Measurements from ENCODE around the gene CPD.

Gene CPD

GRCh38 chr17:30380643-30381339 lies 2.1 kb downstream of the CPD start:
- H2BK12ac ChIP-seq (ENCODE audit: low read length) = no peak overlapping the region
- no peak overlapping the region for H2BK5ac ChIP-seq (ENCODE audit: low read depth, low read length, poor library complexity)
- H4K12ac ChIP-seq (ENCODE audit: low read depth, low read length) = no peak overlapping the region
- H3K23ac ChIP-seq (ENCODE audit: low read length) = no peak overlapping the region
- no peaks in the 10 kb centered on the region for H3K36me3 ChIP-seq (ENCODE audit: control insufficient read depth in 1 of 2, insufficient read depth in 2 of 2, low read length in 2 of 2)
- H3K4ac ChIP-seq (ENCODE audit: low read depth, low read length) = no peak overlapping the region
- WGBS (ENCODE audit: extremely low coverage, insufficient coverage, insufficient read length) = no CpG with 5 or more reads among the region's 7 CpGs
- H3K18ac ChIP-seq (ENCODE audit: low read length) = no peak overlapping the region
- H2AK5ac ChIP-seq (ENCODE audit: low read length) = no peak overlapping the region
- H2BK120ac ChIP-seq (ENCODE audit: insufficient read depth, low read length, poor library complexity) = no peak overlapping the region
- H4K91ac ChIP-seq (ENCODE audit: low read depth, low read length) = no peak overlapping the region
- H2AFZ ChIP-seq (ENCODE audit: insufficient read depth, low read length, poor library complexity) = no peak overlapping the region
- H3K14ac ChIP-seq (ENCODE audit: low read length) = no peak overlapping the region
- DNase-seq = no peak
- no peaks in the 10 kb centered on the region for H3K9me3 ChIP-seq (ENCODE audit: insufficient read depth, low read depth, low read length)
- H4K8ac ChIP-seq (ENCODE audit: low read depth, low read length) = no peak overlapping the region
- peaks cover 7% of the 10 kb centered on the region for H3K79me1 ChIP-seq (ENCODE audit: low read length)
- H3K27me3 ChIP-seq (ENCODE audit: insufficient read depth, low read length) = no peaks in the 10 kb centered on the region
- peak overlapping the region; percentile 13 for H3K4me2 ChIP-seq (ENCODE audit: low read length)
- H3K9ac ChIP-seq (ENCODE audit: low read length) = no peak overlapping the region
- no peak overlapping the region for H3K27ac ChIP-seq (ENCODE audit: low read depth, low read length)
- no peak overlapping the region for H3K4me3 ChIP-seq (ENCODE audit: low read depth, low read length)
- peaks cover 6 to 9% of the 10 kb centered on the region in 2 experiments for H3K4me1 ChIP-seq (ENCODE audit: control insufficient read depth in 1 of 2, insufficient read depth in 2 of 2, low read length in 2 of 2)
- H3K79me2 ChIP-seq (ENCODE audit: control insufficient read depth, insufficient read depth, low read length, poor library complexity) = peaks cover 7% of the 10 kb centered on the region

DNA sequence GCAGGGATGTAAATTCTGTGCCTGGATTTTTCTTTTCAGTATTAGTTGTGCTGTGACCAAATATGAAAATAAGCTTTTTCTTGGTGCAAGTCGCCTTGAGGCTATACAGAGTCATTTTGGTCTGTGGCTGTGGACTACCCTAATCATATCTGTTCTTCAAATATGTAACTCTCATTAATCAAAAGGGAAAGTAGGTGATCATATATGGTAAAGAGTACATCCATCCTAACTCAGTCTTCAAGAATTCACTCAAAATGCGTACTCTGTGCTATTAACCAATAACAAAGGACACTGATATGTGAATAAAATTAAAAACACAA lies 2.6 kb downstream of the CPD start:
- Histone ChIP-seq H4K12ac (ENCODE audit: low read depth, low read length) (no peak overlapping the region), H3K79me2 (ENCODE audit: control insufficient read depth, insufficient read depth, low read length, poor library complexity) (peaks cover 7% of the 10 kb centered on the region), H3K23ac (ENCODE audit: low read length) (no peak overlapping the region), H3K79me1 (ENCODE audit: low read length) (peaks cover 7% of the 10 kb centered on the region), H3K4me3 (ENCODE audit: low read depth, low read length) (no peak overlapping the region), H2BK12ac (ENCODE audit: low read length) (no peak overlapping the region), H2AFZ (ENCODE audit: insufficient read depth, low read length, poor library complexity) (no peak overlapping the region), H3K4me1 (ENCODE audit: control insufficient read depth in 1 of 2, insufficient read depth in 2 of 2, low read length in 2 of 2) (peaks cover 6 to 9% of the 10 kb centered on the region in 2 experiments), H2BK120ac (ENCODE audit: insufficient read depth, low read length, poor library complexity) (no peak overlapping the region), H3K27ac (ENCODE audit: low read depth, low read length) (no peak overlapping the region), H3K4ac (ENCODE audit: low read depth, low read length) (no peak overlapping the region), H3K4me2 (ENCODE audit: low read length) (no peak overlapping the region), H3K18ac (ENCODE audit: low read length) (no peak overlapping the region), H3K27me3 (ENCODE audit: insufficient read depth, low read length) (no peaks in the 10 kb centered on the region), H3K9me3 (ENCODE audit: insufficient read depth, low read depth, low read length) (no peaks in the 10 kb centered on the region), H3K9ac (ENCODE audit: low read length) (no peak overlapping the region), H4K8ac (ENCODE audit: low read depth, low read length) (no peak overlapping the region), H2BK5ac (ENCODE audit: low read depth, low read length, poor library complexity) (no peak overlapping the region), H4K91ac (ENCODE audit: low read depth, low read length) (no peak overlapping the region), H3K36me3 (ENCODE audit: control insufficient read depth in 1 of 2, insufficient read depth in 2 of 2, low read length in 2 of 2) (peaks cover 0 to 3% of the 10 kb centered on the region in 2 experiments), H3K14ac (ENCODE audit: low read length) (no peak overlapping the region), H2AK5ac (ENCODE audit: low read length) (no peak overlapping the region)
- WGBS (ENCODE audit: extremely low coverage, insufficient coverage, insufficient read length) = no CpG with 5 or more reads among the region's 2 CpGs
- no peak for DNase-seq

- H3K9ac ChIP-seq (ENCODE audit: low read length) = no peak overlapping the region
- H3K4me1 ChIP-seq (ENCODE audit: control insufficient read depth in 1 of 2, insufficient read depth in 2 of 2, low read length in 2 of 2) = peaks cover 6 to 9% of the 10 kb centered on the region in 2 experiments
- H3K4ac ChIP-seq (ENCODE audit: low read depth, low read length) = no peak overlapping the region
- no peak for DNase-seq
- no peak overlapping the region for H3K4me2 ChIP-seq (ENCODE audit: low read length)
- H2AFZ ChIP-seq (ENCODE audit: insufficient read depth, low read length, poor library complexity) = no peak overlapping the region
- no CpG with 5 or more reads among the region's 1 CpG for WGBS (ENCODE audit: extremely low coverage, insufficient coverage, insufficient read length)
- no peak overlapping the region for H2BK12ac ChIP-seq (ENCODE audit: low read length)
- no peak overlapping the region for H4K91ac ChIP-seq (ENCODE audit: low read depth, low read length)
- no peak overlapping the region for H3K14ac ChIP-seq (ENCODE audit: low read length)
- H2BK5ac ChIP-seq (ENCODE audit: low read depth, low read length, poor library complexity) = no peak overlapping the region
- no peak overlapping the region for H4K12ac ChIP-seq (ENCODE audit: low read depth, low read length)
- H3K27ac ChIP-seq (ENCODE audit: low read depth, low read length) = no peak overlapping the region
- H3K4me3 ChIP-seq (ENCODE audit: low read depth, low read length) = no peak overlapping the region
- no peak overlapping the region for H2BK120ac ChIP-seq (ENCODE audit: insufficient read depth, low read length, poor library complexity)
- no peaks in the 10 kb centered on the region for H3K27me3 ChIP-seq (ENCODE audit: insufficient read depth, low read length)
- H3K79me1 ChIP-seq (ENCODE audit: low read length) = peaks cover 7% of the 10 kb centered on the region
- H4K8ac ChIP-seq (ENCODE audit: low read depth, low read length) = no peak overlapping the region
- no peak overlapping the region for H3K18ac ChIP-seq (ENCODE audit: low read length)
- H3K9me3 ChIP-seq (ENCODE audit: insufficient read depth, low read depth, low read length) = no peaks in the 10 kb centered on the region
- H3K36me3 ChIP-seq (ENCODE audit: control insufficient read depth in 1 of 2, insufficient read depth in 2 of 2, low read length in 2 of 2) = peaks cover 0 to 3% of the 10 kb centered on the region in 2 experiments
- H3K23ac ChIP-seq (ENCODE audit: low read length) = no peak overlapping the region
- no peak overlapping the region for H2AK5ac ChIP-seq (ENCODE audit: low read length)
- H3K79me2 ChIP-seq (ENCODE audit: control insufficient read depth, insufficient read depth, low read length, poor library complexity) = peaks cover 7% of the 10 kb centered on the region
Observed at GRCh38 chr17:30382345-30382744, 3.6 kb downstream of the CPD start.

GRCh38 chr17:30388321-30389179 lies 9.8 kb downstream of the CPD start:
- H4K8ac ChIP-seq (ENCODE audit: low read depth, low read length) = no peak overlapping the region
- H2AK5ac ChIP-seq (ENCODE audit: low read length) = no peak overlapping the region
- no peaks in the 10 kb centered on the region for H3K79me1 ChIP-seq (ENCODE audit: low read length)
- H4K91ac ChIP-seq (ENCODE audit: low read depth, low read length) = no peak overlapping the region
- H3K9ac ChIP-seq (ENCODE audit: low read length) = no peak overlapping the region
- peaks cover 3% of the 10 kb centered on the region in 2 experiments for H3K36me3 ChIP-seq (ENCODE audit: control insufficient read depth in 1 of 2, insufficient read depth in 2 of 2, low read length in 2 of 2)
- no peak overlapping the region for H3K18ac ChIP-seq (ENCODE audit: low read length)
- H3K4me1 ChIP-seq (ENCODE audit: control insufficient read depth in 1 of 2, insufficient read depth in 2 of 2, low read length in 2 of 2) = no peaks in the 10 kb centered on the region
- no peak overlapping the region for H3K4ac ChIP-seq (ENCODE audit: low read depth, low read length)
- H2BK120ac ChIP-seq (ENCODE audit: insufficient read depth, low read length, poor library complexity) = no peak overlapping the region
- no peak overlapping the region for H2BK5ac ChIP-seq (ENCODE audit: low read depth, low read length, poor library complexity)
- WGBS (ENCODE audit: extremely low coverage, insufficient coverage, insufficient read length) = no CpG with 5 or more reads among the region's 35 CpGs
- H3K27me3 ChIP-seq (ENCODE audit: insufficient read depth, low read length) = no peaks in the 10 kb centered on the region
- H3K14ac ChIP-seq (ENCODE audit: low read length) = no peak overlapping the region
- no peak overlapping the region for H2AFZ ChIP-seq (ENCODE audit: insufficient read depth, low read length, poor library complexity)
- H3K27ac ChIP-seq (ENCODE audit: low read depth, low read length) = no peak overlapping the region
- no peak overlapping the region for H3K23ac ChIP-seq (ENCODE audit: low read length)
- H4K12ac ChIP-seq (ENCODE audit: low read depth, low read length) = no peak overlapping the region
- H3K4me3 ChIP-seq (ENCODE audit: low read depth, low read length) = no peak overlapping the region
- H3K4me2 ChIP-seq (ENCODE audit: low read length) = no peak overlapping the region
- no peaks in the 10 kb centered on the region for H3K79me2 ChIP-seq (ENCODE audit: control insufficient read depth, insufficient read depth, low read length, poor library complexity)
- DNase-seq = no peak
- H3K9me3 ChIP-seq (ENCODE audit: insufficient read depth, low read depth, low read length) = no peaks in the 10 kb centered on the region
- H2BK12ac ChIP-seq (ENCODE audit: low read length) = no peak overlapping the region
